HEK293 (cell line): ENCODE data around the gene RHOJ.

Source experiments
- CTCF ChIA-PET: fragments of 350-600 bp; formaldehyde crosslinking; extraction: SDS; loops from one replicate; lab custom pipeline; 2021; ENCODE audit warnings: antibody characterized with exemption; lab: Yijun Ruan, JAX
- POLR2A ChIA-PET: fragments of 300-600 bp; formaldehyde crosslinking; extraction: SDS; loops from one replicate; lab custom pipeline; 2020; ENCODE audit warnings: antibody characterized with exemption, inconsistent platforms; lab: Yijun Ruan, JAX
- H3K27ac ChIP-seq: fragments of 200-500 bp; sonication (Bioruptor generic); 2 replicates; pipeline ENCODE4 v1.5.1; 2014; ENCODE audit warnings: low read depth, low read length, control low read depth, inconsistent platforms; ENCODE audit errors: extremely low read depth
- H3K36me3 ChIP-seq, 2 experiments: fragments of 200-500 bp in 1 of 2; sonication (Bioruptor generic) in 1 of 2; 1 replicate in 1 of 2; 2 replicates in 1 of 2; pipeline ENCODE4 v1.5.1; 2014 to 2017; ENCODE audit warnings: inconsistent platforms in 2 of 2, low read length in 2 of 2; ENCODE audit not compliant: control insufficient read depth in 2 of 2, insufficient read depth in 1 of 2
- H3K4me1 ChIP-seq: fragments of 200-500 bp; sonication (Bioruptor generic); 2 replicates; pipeline ENCODE4 v1.5.1; 2014; ENCODE audit warnings: mild to moderate bottlenecking, low read length, inconsistent platforms; ENCODE audit not compliant: control insufficient read depth, insufficient read depth
- H3K4me3 ChIP-seq: 2 replicates; pipeline ENCODE4 v1.5.1; 2011; ENCODE audit warnings: low read depth, mild to moderate bottlenecking, control low read depth, low read length, moderate library complexity
- H3K9me3 ChIP-seq: fragments of 200-500 bp; sonication (Bioruptor generic); 2 replicates; pipeline ENCODE4 v1.5.1; 2014; ENCODE audit warnings: low read depth, low read length, inconsistent platforms; ENCODE audit not compliant: control insufficient read depth, insufficient read depth
- KLF10 ChIP-seq: fragments of 450-650 bp; IDR thresholded peaks from 2 replicates; pipeline ENCODE4 v1.5.1; 2018; ENCODE audit warnings: missing biosample characterization, mild to moderate bottlenecking, missing genetic modification characterization
- KLF7 ChIP-seq: fragments of 450-650 bp; formaldehyde crosslinking; IDR thresholded peaks from 2 replicates; pipeline ENCODE4 v1.5.1; 2016; ENCODE audit warnings: missing biosample characterization, missing genetic modification characterization, borderline replicate concordance
- PBX3 ChIP-seq: sonication (generic); formaldehyde crosslinking; IDR thresholded peaks from 2 replicates; pipeline ENCODE4 v1.8.1; 2022; ENCODE audit warnings: mild to moderate bottlenecking, moderate library complexity, missing genetic modification reagents
- ZBTB11 ChIP-seq: fragments of 450-650 bp; formaldehyde crosslinking; conservative IDR thresholded peaks from 2 replicates; pipeline ENCODE4 v1.5.1; 2016; ENCODE audit warnings: low read depth, missing biosample characterization, missing genetic modification characterization
- ZFP69B ChIP-seq: fragments of 450-650 bp; formaldehyde crosslinking; IDR thresholded peaks from 2 replicates; pipeline ENCODE4 v1.5.1; 2016; ENCODE audit warnings: missing biosample characterization, missing genetic modification characterization
- ZNF112 ChIP-seq: fragments of 450-650 bp; formaldehyde crosslinking; IDR thresholded peaks from 2 replicates; pipeline ENCODE4 v1.5.0; 2017; ENCODE audit warnings: missing biosample characterization, missing genetic modification characterization
- ZNF121 ChIP-seq: fragments of 450-650 bp; formaldehyde crosslinking; IDR thresholded peaks from 2 replicates; pipeline ENCODE4 v1.5.1; 2016; ENCODE audit warnings: missing biosample characterization, missing genetic modification characterization
- ZNF19 ChIP-seq: fragments of 450-650 bp; formaldehyde crosslinking; IDR thresholded peaks from 2 replicates; pipeline ENCODE4; 2016; ENCODE audit warnings: missing biosample characterization, missing genetic modification characterization, low read depth
- ZNF26 ChIP-seq: fragments of 450-650 bp; formaldehyde crosslinking; IDR thresholded peaks from 2 replicates; pipeline ENCODE4 v1.5.1; 2016; ENCODE audit warnings: missing biosample characterization, missing genetic modification characterization
- ZNF266 ChIP-seq: fragments of 450-650 bp; formaldehyde crosslinking; IDR thresholded peaks from 2 replicates; pipeline ENCODE4 v1.5.1; 2016; ENCODE audit warnings: missing biosample characterization, missing genetic modification characterization, low read depth
- ZNF398 ChIP-seq: fragments of 450-650 bp; formaldehyde crosslinking; IDR thresholded peaks from 2 replicates; pipeline ENCODE4 v1.5.1; 2017; ENCODE audit warnings: missing biosample characterization, missing genetic modification characterization
- ZNF404 ChIP-seq: fragments of 450-650 bp; formaldehyde crosslinking; IDR thresholded peaks from 2 replicates; pipeline ENCODE4 v1.5.1; 2017; ENCODE audit warnings: missing biosample characterization, missing genetic modification characterization
- ZNF473 ChIP-seq: fragments of 450-650 bp; formaldehyde crosslinking; IDR thresholded peaks from 2 replicates; pipeline ENCODE4 v1.5.1; 2017; ENCODE audit warnings: missing biosample characterization, missing genetic modification characterization
- ZNF501 ChIP-seq: fragments of 450-650 bp; formaldehyde crosslinking; IDR thresholded peaks from 2 replicates; pipeline ENCODE4 v1.5.1; 2016; ENCODE audit warnings: missing biosample characterization, missing genetic modification characterization
- ZNF549 ChIP-seq: fragments of 450-650 bp; IDR thresholded peaks from 2 replicates; pipeline ENCODE4 v1.5.1; 2018; ENCODE audit warnings: missing biosample characterization, missing genetic modification characterization, mild to moderate bottlenecking, inconsistent platforms, moderate library complexity
- ZNF585B ChIP-seq: fragments of 450-650 bp; formaldehyde crosslinking; IDR thresholded peaks from 2 replicates; pipeline ENCODE4 v1.5.1; 2016; ENCODE audit warnings: missing biosample characterization, missing genetic modification characterization
- ZNF596 ChIP-seq: fragments of 450-650 bp; IDR thresholded peaks from 2 replicates; pipeline ENCODE4 v1.5.0; 2018; ENCODE audit warnings: missing biosample characterization, mild to moderate bottlenecking, missing genetic modification characterization, moderate library complexity
- ZNF677 ChIP-seq: fragments of 450-650 bp; IDR thresholded peaks from 2 replicates; pipeline ENCODE4 v1.5.0; 2018; ENCODE audit warnings: missing biosample characterization, mild to moderate bottlenecking, missing genetic modification characterization, moderate library complexity
- ZNF692 ChIP-seq: fragments of 450-650 bp; formaldehyde crosslinking; IDR thresholded peaks from 2 replicates; pipeline ENCODE4 v1.5.1; 2016; ENCODE audit warnings: missing biosample characterization, missing genetic modification characterization
- ZSCAN23 ChIP-seq: fragments of 450-650 bp; formaldehyde crosslinking; IDR thresholded peaks from 2 replicates; pipeline ENCODE4 v1.5.1; 2016; ENCODE audit warnings: missing biosample characterization, missing genetic modification characterization
- ZSCAN5A ChIP-seq: fragments of 450-650 bp; formaldehyde crosslinking; IDR thresholded peaks from 2 replicates; pipeline ENCODE4 v1.5.1; 2016; ENCODE audit warnings: missing biosample characterization, missing genetic modification characterization

Gene RHOJ

GRCh38 chr14:63297372-63298063 lies 93.3 kb downstream of the RHOJ start (continued):
- no peak for TF ChIP-seq ZNF398 (tag by site-specific recombination)
- no peak for TF ChIP-seq ZSCAN5A (tag by site-specific recombination)
- no peak for TF ChIP-seq ZNF121 (tag by site-specific recombination)
- TF ChIP-seq ZFP69B (tag by site-specific recombination): no peak

GRCh38 chr14:63299351-63300110 lies 95.3 kb downstream of the RHOJ start:
- Histone ChIP-seq H3K36me3 (no peaks in the 10 kb centered on the region), H3K27ac (no peak overlapping the region)
- POLR2A ChIA-PET: no interaction called here
- TF ChIP-seq ZNF585B (tag by site-specific recombination) (no peak), ZNF19 (tag by site-specific recombination) (no peak), KLF7 (tag by site-specific recombination) (no peak)
- TF ChIP-seq, all 188 proteins: peak for 0
- Histone ChIP-seq H3K4me3 (no peak overlapping the region), H3K9me3 (no peaks in the 10 kb centered on the region), H3K4me1 (no peaks in the 10 kb centered on the region)
- CTCF ChIA-PET: interaction anchor here (0.7 kb wide), 1 partner anchor 22 kb away, joined by 9 read pairs; no protein-coding TSS in a partner anchor

GRCh38 chr14:63300854-63301253 lies 96.6 kb downstream of the RHOJ start:
- ChIA-PET CTCF (interaction anchor here (0.8 kb wide), 1 partner anchor 55 kb away, joined by 3 read pairs; no protein-coding TSS in a partner anchor), POLR2A (no interaction called here)
- H3K4me3 ChIP-seq: no peak overlapping the region
- TF ChIP-seq ZNF677 (tag by site-specific recombination) (no peak), KLF10 (tag by site-specific recombination) (no peak), ZNF404 (no peak), PBX3 (no peak), ZNF26 (tag by site-specific recombination) (no peak), ZSCAN23 (tag by site-specific recombination) (no peak), ZNF549 (tag by site-specific recombination) (no peak), ZNF501 (no peak), ZNF112 (no peak), ZNF473 (tag by site-specific recombination) (no peak), ZNF692 (no peak), ZNF266 (tag by site-specific recombination) (no peak), ZNF596 (tag by site-specific recombination) (no peak), ZBTB11 (tag by site-specific recombination) (no peak)

More at GRCh38 chr14:63300854-63301253, 96.6 kb downstream of the RHOJ start:
- no peaks in the 10 kb centered on the region for H3K4me1 ChIP-seq
- H3K36me3 ChIP-seq: no peaks in the 10 kb centered on the region
- no peaks in the 10 kb centered on the region for H3K9me3 ChIP-seq
- no peak overlapping the region for H3K27ac ChIP-seq
